Left ventricle myocardium inferior (tissue), 1 donor: ENCODE results near the gene RASA3. TPM values are rescaled to one million over a fixed set of nuclear protein-coding genes. Genes with fewer than 3 reads are reported as not detected.
A peak's percentile ranks its signal among the peaks of the same experiment; 100 is the strongest.

Experiments used
- DNase-seq: peaks from one replicate; pipeline ENCODE4 v3.0.0-alpha.2; 2020
- H3K27ac ChIP-seq: fragments of 200-600 bp; replicated peaks from 2 replicates; pipeline ENCODE4 v1.8.0; 2021
- H3K27me3 ChIP-seq: fragments of 200-600 bp; 2 replicates; pipeline ENCODE4 v1.8.0; 2021; ENCODE audit warnings: low read depth
- H3K36me3 ChIP-seq: fragments of 200-600 bp; 2 replicates; pipeline ENCODE4 v1.8.0; 2021
- H3K4me1 ChIP-seq: fragments of 200-600 bp; 2 replicates; pipeline ENCODE4 v1.8.0; 2021
- H3K4me3 ChIP-seq: fragments of 200-600 bp; 2 replicates; pipeline ENCODE4 v1.8.0; 2021; ENCODE audit warnings: mild to moderate bottlenecking, moderate library complexity
- H3K9me3 ChIP-seq: fragments of 200-600 bp; replicated peaks from 2 replicates; pipeline ENCODE4 v1.8.0; 2021
- intact Hi-C: fragments of 100-400 bp; cut with micrococcal nuclease; formaldehyde crosslinking; loops from one replicate; pipeline ENCODE4 v1.11.0; 2022
- total RNA-seq: library from RNA; stranded (reverse); fragmentation: NEBNext Ultra II Directional; extraction: Animal tissue kit (Norgen Biotek cat#: 25700); gene quantifications from one replicate; pipeline ENCODE4 v1.2.1, GENCODE V29; 2021
- TF ChIP-seq, protein P1 (sequence below): fragments of 200-600 bp; IDR thresholded peaks from 2 replicates; pipeline ENCODE4 v1.8.0; 2021; ENCODE audit warnings: antibody characterized with exemption, mild to moderate bottlenecking, borderline replicate concordance
- donor health status: DM: no; HTN: yes; CAD: no; lungs with severe emphysema.

Gene RASA3
- total RNA-seq, 1 donor from 2014 or later = 9.5 TPM

- Histone ChIP-seq H3K9me3 (no peaks in the 10 kb centered on the region), H3K27ac (no peak overlapping the region), H3K4me3 (no peak overlapping the region), H3K4me1 (peaks cover 17% of the 10 kb centered on the region), H3K36me3 (no peaks in the 10 kb centered on the region), H3K27me3 (no peaks in the 10 kb centered on the region)
- TF ChIP-seq, protein P1, sequence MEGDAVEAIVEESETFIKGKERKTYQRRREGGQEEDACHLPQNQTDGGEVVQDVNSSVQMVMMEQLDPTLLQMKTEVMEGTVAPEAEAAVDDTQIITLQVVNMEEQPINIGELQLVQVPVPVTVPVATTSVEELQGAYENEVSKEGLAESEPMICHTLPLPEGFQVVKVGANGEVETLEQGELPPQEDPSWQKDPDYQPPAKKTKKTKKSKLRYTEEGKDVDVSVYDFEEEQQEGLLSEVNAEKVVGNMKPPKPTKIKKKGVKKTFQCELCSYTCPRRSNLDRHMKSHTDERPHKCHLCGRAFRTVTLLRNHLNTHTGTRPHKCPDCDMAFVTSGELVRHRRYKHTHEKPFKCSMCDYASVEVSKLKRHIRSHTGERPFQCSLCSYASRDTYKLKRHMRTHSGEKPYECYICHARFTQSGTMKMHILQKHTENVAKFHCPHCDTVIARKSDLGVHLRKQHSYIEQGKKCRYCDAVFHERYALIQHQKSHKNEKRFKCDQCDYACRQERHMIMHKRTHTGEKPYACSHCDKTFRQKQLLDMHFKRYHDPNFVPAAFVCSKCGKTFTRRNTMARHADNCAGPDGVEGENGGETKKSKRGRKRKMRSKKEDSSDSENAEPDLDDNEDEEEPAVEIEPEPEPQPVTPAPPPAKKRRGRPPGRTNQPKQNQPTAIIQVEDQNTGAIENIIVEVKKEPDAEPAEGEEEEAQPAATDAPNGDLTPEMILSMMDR = no peak
- intact Hi-C loops = no loop called here
- no peak for DNase-seq
Measured at GRCh38 chr13:114081761-114082681, 50.4 kb downstream of the RASA3 start.

DNA sequence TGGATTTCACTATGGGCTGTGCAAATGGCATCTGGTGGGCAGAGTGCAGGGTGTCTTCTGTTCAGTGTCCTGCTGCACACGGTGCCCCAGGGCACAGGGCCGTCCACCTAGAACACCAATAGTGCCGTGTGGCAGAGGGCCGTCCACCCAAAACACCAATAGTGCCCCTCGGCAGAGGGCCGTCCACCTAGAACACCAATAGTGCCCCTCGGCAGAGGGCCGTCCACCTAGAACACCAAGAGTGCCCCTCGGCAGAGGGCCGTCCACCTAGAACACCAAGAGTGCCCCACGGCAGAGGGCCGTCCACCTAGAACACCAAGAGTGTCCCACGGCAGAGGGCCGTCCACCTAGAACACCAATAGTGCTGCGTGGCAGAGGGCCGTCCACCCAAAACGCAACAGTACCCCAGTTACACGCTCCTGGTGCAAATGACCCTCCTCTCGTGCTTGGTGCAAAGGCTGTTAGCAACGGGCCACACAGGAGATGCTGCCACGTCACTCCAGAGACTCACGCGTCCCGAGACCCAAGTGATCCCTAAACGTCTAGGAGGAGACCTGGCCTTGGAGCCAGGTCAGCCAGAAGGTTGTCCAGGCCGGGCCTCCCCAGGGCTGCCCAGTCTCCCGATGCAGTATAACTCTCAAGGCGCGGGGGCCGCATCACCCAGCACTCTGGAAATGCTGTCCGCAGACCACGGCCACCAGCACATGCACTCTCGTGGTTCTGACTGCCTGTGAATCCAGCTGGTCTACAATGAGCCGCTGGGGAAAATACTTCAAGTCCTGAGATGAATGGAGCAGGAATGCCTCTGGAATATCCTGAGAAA lies 51.5 kb downstream of the RASA3 start:
- TF ChIP-seq, protein P1 = no peak
- H3K36me3 ChIP-seq = no peaks in the 10 kb centered on the region
- H3K27me3 ChIP-seq = no peaks in the 10 kb centered on the region
- H3K27ac ChIP-seq = no peak overlapping the region
- H3K4me3 ChIP-seq = no peak overlapping the region
- H3K9me3 ChIP-seq = no peaks in the 10 kb centered on the region
- peak; percentile 9 for DNase-seq
- intact Hi-C loops = no loop called here
- H3K4me1 ChIP-seq = peaks cover 17% of the 10 kb centered on the region

GRCh38 chr13:114079601-114080536 lies 52.6 kb downstream of the RASA3 start:
- intact Hi-C loops = no loop called here
- peak; percentile 13 for DNase-seq
- H3K4me3 ChIP-seq = no peak overlapping the region
- no peaks in the 10 kb centered on the region for H3K9me3 ChIP-seq
- H3K27me3 ChIP-seq = no peaks in the 10 kb centered on the region
- peak overlapping the region; percentile 73 for H3K27ac ChIP-seq
- H3K36me3 ChIP-seq = peaks cover 4% of the 10 kb centered on the region
- H3K4me1 ChIP-seq = peaks cover 17% of the 10 kb centered on the region
- TF ChIP-seq, protein P1 = no peak

- TF ChIP-seq, protein P1 = no peak
- Histone ChIP-seq H3K27ac (peak overlapping the region; percentile 73), H3K36me3 (peaks cover 6% of the 10 kb centered on the region), H3K9me3 (no peaks in the 10 kb centered on the region), H3K27me3 (no peaks in the 10 kb centered on the region), H3K4me1 (peaks cover 23% of the 10 kb centered on the region), H3K4me3 (no peak overlapping the region)
- intact Hi-C loops = no loop called here
- DNase-seq = peak; percentile 67
Measured at GRCh38 chr13:114078461-114079451, 53.7 kb downstream of the RASA3 start.
